Panc1 (cell line): Measurements from ENCODE around the gene SAMM50. TPM values are rescaled to one million over a fixed set of nuclear protein-coding genes. Genes with fewer than 3 reads are reported as not detected.

Source experiments
- ATAC-seq: fragments of 200-7000 bp; cut with Tn5 transposase; 2 replicates; pipeline ENCODE4 v1.9.1; 2020; ENCODE audit warnings: mild to moderate bottlenecking, moderate library complexity
- BruUV-seq: library from RNA; stranded (reverse); fragments of 400-500 nt; replicated peaks from 2 replicates; lab custom pipeline; 2021; lab: Mats Ljungman, UMichigan
- CTCF ChIA-PET: fragments of 300-600 bp; sonication (Branson Sonifier 250); formaldehyde crosslinking; loops from one replicate; lab custom pipeline; 2022; ENCODE audit warnings: antibody characterized with exemption; lab: Charles Lee
- POLR2A ChIA-PET: fragments of 300-600 bp; sonication (Branson Sonifier 250); formaldehyde crosslinking; loops from one replicate; lab custom pipeline; 2022; ENCODE audit warnings: antibody characterized with exemption; lab: Charles Lee
- DNase-seq: peaks from one replicate; pipeline ENCODE4 v3.0.0-alpha.2; 2010; ENCODE audit warnings: low read depth, low spot score
- H3K27ac ChIP-seq: 2 replicates; pipeline ENCODE4 v1.5.1; 2011; ENCODE audit warnings: mild to moderate bottlenecking, low read length, inconsistent platforms
- H3K27me3 ChIP-seq: fragments of 200-500 bp; sonication (Bioruptor generic); 2 replicates; pipeline ENCODE4 v1.6.0; 2014; ENCODE audit warnings: low read length, inconsistent platforms; ENCODE audit not compliant: control insufficient read depth, insufficient read depth
- H3K36me3 ChIP-seq: fragments of 200-500 bp; sonication (Bioruptor generic); 2 replicates; pipeline ENCODE4 v1.5.1; 2014; ENCODE audit warnings: inconsistent platforms, mild to moderate bottlenecking, low read length, moderate library complexity; ENCODE audit not compliant: control insufficient read depth, insufficient read depth
- H3K4me1 ChIP-seq: 2 replicates; pipeline ENCODE4 v1.5.1; 2011; ENCODE audit warnings: inconsistent platforms, mild to moderate bottlenecking, low read length, moderate library complexity; ENCODE audit not compliant: control insufficient read depth, insufficient read depth
- H3K4me3 ChIP-seq, 2 experiments: 2 replicates each; pipeline ENCODE4 v1.5.1; 2011 to 2012; ENCODE audit warnings: low read depth in 2 of 2, low read length in 2 of 2, mild to moderate bottlenecking in 2 of 2, inconsistent platforms in 1 of 2, moderate library complexity in 1 of 2
- H3K9me3 ChIP-seq: fragments of 200-500 bp; sonication (Bioruptor generic); 2 replicates; pipeline ENCODE4 v1.5.1; 2014; ENCODE audit warnings: low read depth, mild to moderate bottlenecking, inconsistent platforms, low read length, moderate library complexity; ENCODE audit not compliant: control insufficient read depth, insufficient read depth
- CTCF ChIP-seq: fragments of 450-650 bp; IDR thresholded peaks from 2 replicates; pipeline ENCODE4 v1.5.1; 2017; ENCODE audit warnings: mild to moderate bottlenecking
- POLR2AphosphoS5 ChIP-seq: IDR thresholded peaks from 2 replicates; pipeline ENCODE4 v1.6.1; 2012; ENCODE audit warnings: mild to moderate bottlenecking, low read depth, low read length, moderate library complexity
- REST ChIP-seq, 2 experiments: IDR thresholded peaks; 2 replicates each; pipeline ENCODE4 v1.6.1; 2011 to 2012; ENCODE audit warnings: low read depth in 2 of 2, control low read depth in 1 of 2, low read length in 1 of 2, mild to moderate bottlenecking in 1 of 2, moderate library complexity in 1 of 2; ENCODE audit not compliant: insufficient read depth in 1 of 2
- SIN3A ChIP-seq: IDR thresholded peaks from 2 replicates; pipeline ENCODE4 v1.6.1; 2012; ENCODE audit warnings: low read depth, mild to moderate bottlenecking, low read length, moderate library complexity, borderline replicate concordance; ENCODE audit not compliant: insufficient read depth
- TCF7L2 ChIP-seq: IDR thresholded peaks from 2 replicates; pipeline ENCODE4 v1.6.1; 2011; ENCODE audit warnings: mild to moderate bottlenecking, low read depth, low read length, inconsistent platforms
- in situ Hi-C: cut with HindIII; loops from 2 replicates; pipeline ENCODE4 v1.10.0; 2016; ENCODE audit warnings: low sequenced_read_pairs, low pct_unique_long_range_greater_than_20kb
- intact Hi-C: fragments of 100-400 bp; cut with micrococcal nuclease; formaldehyde crosslinking; loops from one replicate; pipeline ENCODE4 v1.10.0; 2022; ENCODE audit not compliant: unreplicated experiment
- total RNA-seq: library from RNA; stranded (reverse); gene quantifications from one replicate; pipeline ENCODE4 v1.2.1, GENCODE V29; 2021; ENCODE audit not compliant: unreplicated experiment

The SAMM50 gene
- total RNA-seq, 1 experiment from 2014 or later, result 40.5 TPM

GRCh38 chr22:43996981-43997265 lies 41.7 kb downstream of the SAMM50 start:
- H3K27ac ChIP-seq, result no peak overlapping the region
- intact Hi-C loops (no loop called here), in situ Hi-C loops (no loop called here)
- H3K36me3 ChIP-seq, result no peaks in the 10 kb centered on the region; the same call in 1 of the 2 replicates
- H3K4me1 ChIP-seq, result no peaks in the 10 kb centered on the region
- BruUV-seq, result no TSS peak
- ATAC-seq (no peak), DNase-seq (no peak)
- no peaks in the 10 kb centered on the region for H3K9me3 ChIP-seq
- CTCF ChIA-PET, result no interaction called here
- no peak for TF ChIP-seq TCF7L2
- TF ChIP-seq CTCF, result no peak
- TF ChIP-seq POLR2AphosphoS5, result no peak
- no peak for TF ChIP-seq REST (IDR thresholded peaks at IDR 0.05; ENCODE audit: insufficient read depth in 1 of 2, low read depth in 2 of 2, low read length in 1 of 2)
- no peak for TF ChIP-seq SIN3A
- H3K27me3 ChIP-seq, result no peaks in the 10 kb centered on the region
- POLR2A ChIA-PET, result no interaction called here
- no peak overlapping the region for H3K4me3 ChIP-seq

- intact Hi-C loops, result no loop called here
Measured at GRCh38 chr22:43998679-43999264, 43.5 kb downstream of the SAMM50 start.

More at GRCh38 chr22:43998679-43999264, 43.5 kb downstream of the SAMM50 start:
- no peaks in the 10 kb centered on the region for H3K4me1 ChIP-seq
- no peaks in the 10 kb centered on the region for H3K27me3 ChIP-seq
- ChIA-PET POLR2A (interaction anchor here (0.6 kb wide), 1 partner anchor 28 kb away, joined by 4 read pairs; no protein-coding TSS in a partner anchor), CTCF (no interaction called here)
- no peak overlapping the region for H3K4me3 ChIP-seq
- DNase-seq (no peak), ATAC-seq (no peak)
- no peaks in the 10 kb centered on the region for H3K36me3 ChIP-seq
- in situ Hi-C loops, result no loop called here
- H3K9me3 ChIP-seq, result no peaks in the 10 kb centered on the region
- TF ChIP-seq CTCF, result no peak
- no peak for TF ChIP-seq SIN3A
- TF ChIP-seq REST (IDR thresholded peaks at IDR 0.05; ENCODE audit: insufficient read depth in 1 of 2, low read depth in 2 of 2, low read length in 1 of 2), result no peak
- TF ChIP-seq TCF7L2, result no peak
- no peak for TF ChIP-seq POLR2AphosphoS5
- no peak overlapping the region for H3K27ac ChIP-seq
- no TSS peak for BruUV-seq
